ENCODE data around the gene HMCN2.

DNA sequence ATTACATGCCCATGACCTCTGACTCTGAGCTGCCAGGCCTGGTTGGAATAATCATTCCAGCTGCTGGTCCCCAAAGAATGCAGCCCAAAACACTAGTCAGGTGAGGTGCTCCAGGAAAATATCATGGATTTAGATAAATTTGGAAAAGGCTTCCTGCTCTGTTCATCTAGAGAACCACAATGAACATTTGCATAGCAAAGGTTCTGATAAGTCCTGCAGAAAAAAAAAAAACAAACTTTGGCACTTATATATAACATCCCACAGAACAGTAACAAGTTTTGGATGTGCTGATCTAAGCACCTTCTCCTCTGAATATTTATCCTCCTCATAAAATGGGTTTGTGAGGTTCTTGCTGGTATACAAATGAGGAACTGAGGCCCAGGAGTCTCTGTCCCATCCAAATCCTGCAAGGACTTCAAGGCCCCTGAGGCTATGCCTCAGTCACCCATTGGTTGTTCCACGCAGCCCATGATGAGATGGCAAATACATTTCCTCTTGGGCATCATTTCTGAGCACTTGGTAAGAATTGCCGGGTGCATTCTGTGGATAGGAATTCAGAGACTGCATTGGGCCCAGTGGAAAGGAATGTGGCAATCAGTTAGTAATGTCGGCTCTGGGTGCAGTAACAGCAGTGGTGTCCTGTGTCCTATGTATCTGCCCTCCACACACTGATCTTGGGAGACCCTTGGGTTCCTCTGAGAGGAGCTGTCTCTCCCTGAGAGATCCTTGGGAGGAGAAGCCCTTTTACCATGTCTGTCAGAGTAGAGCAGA lies 105.8 kb downstream of the HMCN2 start:
- TF ChIP-seq EZH2 (IDR thresholded peaks at IDR 0.05; ENCODE audit: insufficient read depth, poor library complexity, severe bottlenecking) = no peak
- TF ChIP-seq EZH2phosphoT487 (IDR thresholded peaks at IDR 0.05; ENCODE audit: insufficient read depth, low read depth) = no peak

Measured in GM23248 (cell line).